ENCODE measurements around the gene ANAPC2.

DNA sequence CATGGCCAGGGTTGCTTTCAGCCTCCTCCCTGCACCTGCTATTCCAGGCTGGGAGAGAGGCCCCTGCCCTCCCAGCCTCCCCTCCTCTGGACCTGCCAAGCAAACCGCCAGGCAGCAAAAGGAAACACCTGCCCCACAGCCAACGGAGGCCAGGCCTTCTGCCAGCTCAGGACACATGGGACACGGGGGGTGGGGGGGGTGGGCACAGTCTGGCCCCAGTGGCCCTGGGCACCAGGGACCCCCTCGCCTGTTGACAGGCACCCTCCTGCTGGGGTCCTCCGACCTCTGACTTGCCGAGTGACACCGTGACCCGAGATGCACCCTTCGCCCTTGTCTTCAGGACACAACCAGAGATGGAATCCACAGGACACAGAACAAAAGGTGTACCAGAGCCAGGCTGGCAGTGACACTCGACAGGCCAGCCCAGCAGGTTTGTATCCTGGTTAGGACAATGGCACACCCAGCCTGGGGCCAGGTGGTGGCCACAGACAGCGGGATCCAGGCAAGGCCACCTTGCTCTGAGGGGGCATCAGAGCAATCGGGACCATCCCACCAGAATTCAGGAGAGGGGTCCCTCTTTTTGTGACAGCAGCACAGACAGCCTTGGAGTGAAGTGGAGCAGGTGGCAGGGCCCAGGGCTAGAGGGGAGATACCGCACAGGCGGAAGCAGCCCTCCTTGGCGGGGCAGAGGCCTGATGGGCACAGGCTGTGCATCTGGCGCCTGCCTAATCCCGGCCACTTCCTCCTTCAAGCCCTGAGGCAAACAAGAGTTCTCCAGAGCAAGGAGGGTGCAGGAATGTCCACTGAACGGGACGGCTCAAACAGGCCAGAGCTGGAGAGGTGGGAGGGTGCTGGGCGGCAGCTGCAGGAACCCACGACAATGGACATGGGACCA is 15.2 kb downstream of the ANAPC2 start:
- TF ChIP-seq NFYB (CRISPR knock-in tag; conservative IDR thresholded peaks at IDR 0.05; ENCODE audit: low read depth) (no peak), FOXK1 (CRISPR knock-in tag; IDR thresholded peaks at IDR 0.05) (no peak), ELF4 (CRISPR knock-in tag; IDR thresholded peaks at IDR 0.05; ENCODE audit: low read depth) (no peak), ZNF396 (CRISPR knock-in tag; IDR thresholded peaks at IDR 0.05; ENCODE audit: borderline replicate concordance) (no peak), ATF1 (CRISPR knock-in tag; IDR thresholded peaks at IDR 0.05) (no peak), SP1 (CRISPR knock-in tag; conservative IDR thresholded peaks at IDR 0.05) (no peak)
- TF ChIP-seq, protein P1, sequence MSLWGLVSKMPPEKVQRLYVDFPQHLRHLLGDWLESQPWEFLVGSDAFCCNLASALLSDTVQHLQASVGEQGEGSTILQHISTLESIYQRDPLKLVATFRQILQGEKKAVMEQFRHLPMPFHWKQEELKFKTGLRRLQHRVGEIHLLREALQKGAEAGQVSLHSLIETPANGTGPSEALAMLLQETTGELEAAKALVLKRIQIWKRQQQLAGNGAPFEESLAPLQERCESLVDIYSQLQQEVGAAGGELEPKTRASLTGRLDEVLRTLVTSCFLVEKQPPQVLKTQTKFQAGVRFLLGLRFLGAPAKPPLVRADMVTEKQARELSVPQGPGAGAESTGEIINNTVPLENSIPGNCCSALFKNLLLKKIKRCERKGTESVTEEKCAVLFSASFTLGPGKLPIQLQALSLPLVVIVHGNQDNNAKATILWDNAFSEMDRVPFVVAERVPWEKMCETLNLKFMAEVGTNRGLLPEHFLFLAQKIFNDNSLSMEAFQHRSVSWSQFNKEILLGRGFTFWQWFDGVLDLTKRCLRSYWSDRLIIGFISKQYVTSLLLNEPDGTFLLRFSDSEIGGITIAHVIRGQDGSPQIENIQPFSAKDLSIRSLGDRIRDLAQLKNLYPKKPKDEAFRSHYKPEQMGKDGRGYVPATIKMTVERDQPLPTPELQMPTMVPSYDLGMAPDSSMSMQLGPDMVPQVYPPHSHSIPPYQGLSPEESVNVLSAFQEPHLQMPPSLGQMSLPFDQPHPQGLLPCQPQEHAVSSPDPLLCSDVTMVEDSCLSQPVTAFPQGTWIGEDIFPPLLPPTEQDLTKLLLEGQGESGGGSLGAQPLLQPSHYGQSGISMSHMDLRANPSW (CRISPR knock-in tag; conservative IDR thresholded peaks at IDR 0.05; ENCODE audit: low read depth), result no peak
- TF ChIP-seq, protein P2, sequence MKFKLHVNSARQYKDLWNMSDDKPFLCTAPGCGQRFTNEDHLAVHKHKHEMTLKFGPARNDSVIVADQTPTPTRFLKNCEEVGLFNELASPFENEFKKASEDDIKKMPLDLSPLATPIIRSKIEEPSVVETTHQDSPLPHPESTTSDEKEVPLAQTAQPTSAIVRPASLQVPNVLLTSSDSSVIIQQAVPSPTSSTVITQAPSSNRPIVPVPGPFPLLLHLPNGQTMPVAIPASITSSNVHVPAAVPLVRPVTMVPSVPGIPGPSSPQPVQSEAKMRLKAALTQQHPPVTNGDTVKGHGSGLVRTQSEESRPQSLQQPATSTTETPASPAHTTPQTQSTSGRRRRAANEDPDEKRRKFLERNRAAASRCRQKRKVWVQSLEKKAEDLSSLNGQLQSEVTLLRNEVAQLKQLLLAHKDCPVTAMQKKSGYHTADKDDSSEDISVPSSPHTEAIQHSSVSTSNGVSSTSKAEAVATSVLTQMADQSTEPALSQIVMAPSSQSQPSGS (CRISPR knock-in tag; IDR thresholded peaks at IDR 0.05; ENCODE audit: borderline replicate concordance, low read depth), result no peak
- TF ChIP-seq, protein P3, sequence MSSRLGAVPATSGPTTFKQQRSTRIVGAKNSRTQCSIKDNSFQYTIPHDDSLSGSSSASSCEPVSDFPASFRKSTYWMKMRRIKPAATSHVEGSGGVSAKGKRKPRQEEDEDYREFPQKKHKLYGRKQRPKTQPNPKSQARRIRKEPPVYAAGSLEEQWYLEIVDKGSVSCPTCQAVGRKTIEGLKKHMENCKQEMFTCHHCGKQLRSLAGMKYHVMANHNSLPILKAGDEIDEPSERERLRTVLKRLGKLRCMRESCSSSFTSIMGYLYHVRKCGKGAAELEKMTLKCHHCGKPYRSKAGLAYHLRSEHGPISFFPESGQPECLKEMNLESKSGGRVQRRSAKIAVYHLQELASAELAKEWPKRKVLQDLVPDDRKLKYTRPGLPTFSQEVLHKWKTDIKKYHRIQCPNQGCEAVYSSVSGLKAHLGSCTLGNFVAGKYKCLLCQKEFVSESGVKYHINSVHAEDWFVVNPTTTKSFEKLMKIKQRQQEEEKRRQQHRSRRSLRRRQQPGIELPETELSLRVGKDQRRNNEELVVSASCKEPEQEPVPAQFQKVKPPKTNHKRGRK (CRISPR knock-in tag; IDR thresholded peaks at IDR 0.05; ENCODE audit: borderline replicate concordance), result no peak
- TF ChIP-seq, protein P4, sequence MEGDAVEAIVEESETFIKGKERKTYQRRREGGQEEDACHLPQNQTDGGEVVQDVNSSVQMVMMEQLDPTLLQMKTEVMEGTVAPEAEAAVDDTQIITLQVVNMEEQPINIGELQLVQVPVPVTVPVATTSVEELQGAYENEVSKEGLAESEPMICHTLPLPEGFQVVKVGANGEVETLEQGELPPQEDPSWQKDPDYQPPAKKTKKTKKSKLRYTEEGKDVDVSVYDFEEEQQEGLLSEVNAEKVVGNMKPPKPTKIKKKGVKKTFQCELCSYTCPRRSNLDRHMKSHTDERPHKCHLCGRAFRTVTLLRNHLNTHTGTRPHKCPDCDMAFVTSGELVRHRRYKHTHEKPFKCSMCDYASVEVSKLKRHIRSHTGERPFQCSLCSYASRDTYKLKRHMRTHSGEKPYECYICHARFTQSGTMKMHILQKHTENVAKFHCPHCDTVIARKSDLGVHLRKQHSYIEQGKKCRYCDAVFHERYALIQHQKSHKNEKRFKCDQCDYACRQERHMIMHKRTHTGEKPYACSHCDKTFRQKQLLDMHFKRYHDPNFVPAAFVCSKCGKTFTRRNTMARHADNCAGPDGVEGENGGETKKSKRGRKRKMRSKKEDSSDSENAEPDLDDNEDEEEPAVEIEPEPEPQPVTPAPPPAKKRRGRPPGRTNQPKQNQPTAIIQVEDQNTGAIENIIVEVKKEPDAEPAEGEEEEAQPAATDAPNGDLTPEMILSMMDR (IDR thresholded peaks at IDR 0.05), result no peak
- TF ChIP-seq, protein P5, sequence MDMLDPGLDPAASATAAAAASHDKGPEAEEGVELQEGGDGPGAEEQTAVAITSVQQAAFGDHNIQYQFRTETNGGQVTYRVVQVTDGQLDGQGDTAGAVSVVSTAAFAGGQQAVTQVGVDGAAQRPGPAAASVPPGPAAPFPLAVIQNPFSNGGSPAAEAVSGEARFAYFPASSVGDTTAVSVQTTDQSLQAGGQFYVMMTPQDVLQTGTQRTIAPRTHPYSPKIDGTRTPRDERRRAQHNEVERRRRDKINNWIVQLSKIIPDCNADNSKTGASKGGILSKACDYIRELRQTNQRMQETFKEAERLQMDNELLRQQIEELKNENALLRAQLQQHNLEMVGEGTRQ (CRISPR knock-in tag; IDR thresholded peaks at IDR 0.05), result no peak
- TF ChIP-seq, protein P6, sequence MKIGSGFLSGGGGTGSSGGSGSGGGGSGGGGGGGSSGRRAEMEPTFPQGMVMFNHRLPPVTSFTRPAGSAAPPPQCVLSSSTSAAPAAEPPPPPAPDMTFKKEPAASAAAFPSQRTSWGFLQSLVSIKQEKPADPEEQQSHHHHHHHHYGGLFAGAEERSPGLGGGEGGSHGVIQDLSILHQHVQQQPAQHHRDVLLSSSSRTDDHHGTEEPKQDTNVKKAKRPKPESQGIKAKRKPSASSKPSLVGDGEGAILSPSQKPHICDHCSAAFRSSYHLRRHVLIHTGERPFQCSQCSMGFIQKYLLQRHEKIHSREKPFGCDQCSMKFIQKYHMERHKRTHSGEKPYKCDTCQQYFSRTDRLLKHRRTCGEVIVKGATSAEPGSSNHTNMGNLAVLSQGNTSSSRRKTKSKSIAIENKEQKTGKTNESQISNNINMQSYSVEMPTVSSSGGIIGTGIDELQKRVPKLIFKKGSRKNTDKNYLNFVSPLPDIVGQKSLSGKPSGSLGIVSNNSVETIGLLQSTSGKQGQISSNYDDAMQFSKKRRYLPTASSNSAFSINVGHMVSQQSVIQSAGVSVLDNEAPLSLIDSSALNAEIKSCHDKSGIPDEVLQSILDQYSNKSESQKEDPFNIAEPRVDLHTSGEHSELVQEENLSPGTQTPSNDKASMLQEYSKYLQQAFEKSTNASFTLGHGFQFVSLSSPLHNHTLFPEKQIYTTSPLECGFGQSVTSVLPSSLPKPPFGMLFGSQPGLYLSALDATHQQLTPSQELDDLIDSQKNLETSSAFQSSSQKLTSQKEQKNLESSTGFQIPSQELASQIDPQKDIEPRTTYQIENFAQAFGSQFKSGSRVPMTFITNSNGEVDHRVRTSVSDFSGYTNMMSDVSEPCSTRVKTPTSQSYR (CRISPR knock-in tag; IDR thresholded peaks at IDR 0.05), result no peak

Measured in WTC11 (cell line).